Stimulated activated CD4-positive, alpha-beta T cell treated with anti-CD3 and anti-CD28 coated beads, Interleukin-4, amount 100 ng/mL, for 1 hour (primary cell): ENCODE measurements around the gene STAMBPL1.
"Not testable (repeated sequence)": the region's sequence is repeated elsewhere in the genome, so short reads cannot be mapped to it uniquely, and the experiment has no call there.

Source experiments
- DNase-seq: peaks from one replicate; pipeline ENCODE4 v3.0.0-alpha.2; 2020

STAMBPL1 gene

GRCh38 chr10:88923520-88923919 is 43.5 kb downstream of the STAMBPL1 start:
- DNase-seq: no peak

GRCh38 chr10:88926566-88927415 is 46.7 kb downstream of the STAMBPL1 start:
- no peak for DNase-seq

GRCh38 chr10:88927416-88927690 is 47.3 kb downstream of the STAMBPL1 start:
- no peak for DNase-seq

GRCh38 chr10:88928254-88928653 is 48.2 kb downstream of the STAMBPL1 start:
- DNase-seq: no peak

GRCh38 chr10:88931548-88931947 is 51.5 kb downstream of the STAMBPL1 start:
- no peak for DNase-seq

GRCh38 chr10:88932029-88932428 is 52.0 kb downstream of the STAMBPL1 start:
- DNase-seq: not testable (repeated sequence)

GRCh38 chr10:88932539-88933256 is 52.7 kb downstream of the STAMBPL1 start:
- DNase-seq: peak; percentile 19

- DNase-seq: no peak
Measured at GRCh38 chr10:88933564-88933963, 53.5 kb downstream of the STAMBPL1 start.

GRCh38 chr10:88934900-88935672 is 55.0 kb downstream of the STAMBPL1 start:
- DNase-seq: peak; percentile 72

- no peak for DNase-seq
Measured at GRCh38 chr10:88936656-88937055, 56.6 kb downstream of the STAMBPL1 start.

GRCh38 chr10:88938039-88938438 is 58.0 kb downstream of the STAMBPL1 start:
- no peak for DNase-seq

GRCh38 chr10:88938938-88939337 is 58.9 kb downstream of the STAMBPL1 start:
- DNase-seq: no peak

- DNase-seq: no peak
Measured at GRCh38 chr10:88941026-88941425, 61.0 kb downstream of the STAMBPL1 start.

GRCh38 chr10:88943778-88944177 is 63.7 kb downstream of the STAMBPL1 start:
- no peak for DNase-seq

GRCh38 chr10:88944813-88945212 is 64.8 kb downstream of the STAMBPL1 start:
- DNase-seq: no peak

- no peak for DNase-seq
Measured at GRCh38 chr10:88946200-88946599, 66.2 kb downstream of the STAMBPL1 start.

- no peak for DNase-seq
Measured at GRCh38 chr10:88946965-88947590, 67.0 kb downstream of the STAMBPL1 start.

- no peak for DNase-seq
Measured at GRCh38 chr10:88949051-88949450, 69.0 kb downstream of the STAMBPL1 start.

GRCh38 chr10:88949912-88950837 is 70.1 kb downstream of the STAMBPL1 start:
- DNase-seq: no peak

- DNase-seq: no peak
Measured at GRCh38 chr10:88952647-88953111, 72.6 kb downstream of the STAMBPL1 start, which contains the start of gene ACTA2. Gene ACTA2, minus strand, starts transcription at chr10:88952773. Its CDS starts 3,843 bp downstream, at chr10:88948930.

GRCh38 chr10:88953662-88954061 is 73.6 kb downstream of the STAMBPL1 start:
- no peak for DNase-seq
